OCI-LY3 (cell line): ENCODE results near the gene SPINK2.

Experiments used
- CTCF ChIP-seq: fragments of 200-600, 300-600 bp; sonication (generic); IDR thresholded peaks from 2 replicates; pipeline ENCODE4 v1.5.1; 2014; ENCODE audit warnings: antibody characterized with exemption, low read length, low read depth
- EZH2phosphoT487 ChIP-seq: fragments of 200-600 bp; shearing (Covaris generic); IDR thresholded peaks from 2 replicates; pipeline ENCODE4 v1.6.1; 2018; ENCODE audit warnings: antibody characterized with exemption, mixed run types, low read depth

DNA sequence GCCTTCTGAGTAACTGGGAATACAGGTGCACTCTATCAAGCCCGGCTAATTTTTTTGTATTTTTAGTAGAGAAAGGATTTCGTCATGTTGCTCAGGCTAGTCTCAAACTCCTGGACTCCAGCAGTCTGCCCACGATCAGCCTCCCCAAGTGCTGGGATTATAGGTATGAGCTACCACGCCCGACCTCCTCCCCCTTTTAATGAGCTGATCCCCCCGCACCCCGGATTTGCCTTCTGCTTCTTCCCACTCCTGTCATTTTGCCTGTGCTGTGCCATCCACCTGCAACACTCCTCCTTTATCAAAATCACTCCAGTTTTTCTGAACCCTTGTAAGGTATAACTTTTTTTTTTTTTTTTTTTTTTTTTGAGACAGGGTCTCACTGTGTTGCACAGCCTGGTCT is 33.4 kb downstream of the SPINK2 start:
- TF ChIP-seq CTCF: no peak
- no peak for TF ChIP-seq EZH2phosphoT487
